GM10847 (cell line): Measurements from ENCODE around the gene SLC38A9.

Experiments used
- POLR2A ChIP-seq: IDR thresholded peaks from 2 replicates; pipeline ENCODE4 v1.6.1; 2011; ENCODE audit not compliant: insufficient read length; ENCODE audit errors: extremely low read depth

The SLC38A9 gene

DNA sequence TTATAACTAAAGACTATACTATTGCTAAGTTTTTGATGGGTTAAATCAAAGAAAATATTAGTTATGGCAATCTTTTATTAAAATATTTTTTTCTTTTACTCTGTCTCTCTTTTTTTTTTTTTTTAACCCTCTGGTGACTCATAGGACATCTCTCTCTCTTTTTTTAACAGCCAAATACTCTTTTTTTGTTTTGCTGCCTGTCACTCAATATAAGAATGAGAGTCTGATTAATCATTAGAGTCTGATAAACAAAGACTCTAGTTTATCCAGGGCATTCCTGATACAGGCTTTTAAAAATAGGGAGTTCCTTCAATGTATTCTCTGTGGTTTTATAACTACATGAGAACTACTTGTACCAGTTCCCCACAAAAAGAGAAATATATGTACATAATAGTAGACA is 77.3 kb downstream of the SLC38A9 start:
- TF ChIP-seq POLR2A: no peak

DNA sequence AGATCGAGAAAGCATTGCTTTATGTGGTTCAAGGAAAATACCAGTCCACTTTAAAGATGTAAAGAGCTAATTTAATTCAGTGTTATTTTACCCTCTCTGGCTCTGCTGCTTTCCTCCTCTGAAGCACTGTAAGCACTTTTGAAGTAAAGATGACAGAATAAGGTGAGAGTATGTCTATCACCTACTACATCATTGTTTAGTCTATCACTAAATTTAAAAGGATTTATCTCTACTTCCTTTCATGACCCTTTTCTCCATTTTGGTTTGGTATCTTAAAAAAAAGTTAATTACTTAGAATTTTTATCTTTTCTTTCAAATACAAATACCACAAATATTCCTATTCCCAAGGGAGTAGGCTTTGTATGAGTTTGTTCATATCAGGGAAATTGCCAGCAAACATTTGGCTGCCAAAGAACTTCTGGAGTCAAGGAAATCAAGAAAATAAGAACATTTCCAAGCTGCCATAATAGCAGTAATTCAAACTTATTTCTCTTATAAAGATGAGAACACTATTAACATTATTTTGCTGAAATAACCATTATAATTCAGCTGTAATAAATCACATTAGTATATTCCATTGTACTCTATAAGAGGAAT is 77.8 kb downstream of the SLC38A9 start:
- no peak for TF ChIP-seq POLR2A

DNA sequence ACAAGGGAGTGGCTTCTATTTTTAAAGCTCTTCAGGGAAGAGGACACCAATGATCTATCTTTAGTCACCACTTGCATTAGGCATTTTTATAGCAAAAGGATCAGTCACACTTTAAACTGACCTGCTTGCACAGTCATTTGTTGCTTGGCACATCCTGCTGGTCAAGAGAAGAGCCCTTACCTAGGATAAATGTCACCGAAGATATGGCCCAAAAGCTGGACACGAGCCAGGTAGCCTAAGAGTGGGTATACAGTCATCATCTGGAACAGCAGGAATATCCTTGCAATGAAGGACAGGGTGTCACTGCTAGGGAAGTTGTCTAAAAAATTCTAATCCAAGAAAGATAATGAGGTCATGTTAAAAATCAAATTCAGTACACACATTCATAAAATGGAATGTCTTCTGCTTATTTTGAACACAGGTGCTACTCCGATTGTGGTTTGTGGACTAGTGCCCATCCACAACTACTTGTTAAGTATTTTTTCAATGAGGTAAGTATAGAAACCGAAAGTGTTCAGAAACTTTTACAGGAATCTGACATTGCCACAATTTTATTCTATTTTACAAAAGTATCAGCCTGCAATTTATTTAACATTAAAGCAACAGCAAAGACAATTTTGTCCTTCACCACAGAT is 78.4 kb downstream of the SLC38A9 start:
- no peak for TF ChIP-seq POLR2A

DNA sequence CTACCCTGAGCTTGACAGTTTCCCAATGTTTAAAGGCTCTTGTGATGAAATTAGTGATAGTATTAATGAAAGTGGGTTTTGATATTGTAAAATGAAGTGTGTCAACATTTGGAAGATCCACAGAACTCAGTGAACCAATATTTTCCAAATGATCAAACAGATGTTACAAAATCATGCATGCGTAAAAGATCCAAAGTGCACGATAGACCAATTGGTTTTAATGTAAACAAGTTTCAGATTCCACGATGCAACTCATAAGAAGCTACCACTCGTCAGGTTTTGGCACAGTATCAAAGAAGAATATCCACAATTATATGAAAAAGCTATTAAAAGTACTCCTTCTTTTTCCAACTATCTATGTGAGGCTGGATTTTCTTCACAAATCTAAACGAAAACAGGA is 82.3 kb downstream of the SLC38A9 start:
- no peak for TF ChIP-seq POLR2A

DNA sequence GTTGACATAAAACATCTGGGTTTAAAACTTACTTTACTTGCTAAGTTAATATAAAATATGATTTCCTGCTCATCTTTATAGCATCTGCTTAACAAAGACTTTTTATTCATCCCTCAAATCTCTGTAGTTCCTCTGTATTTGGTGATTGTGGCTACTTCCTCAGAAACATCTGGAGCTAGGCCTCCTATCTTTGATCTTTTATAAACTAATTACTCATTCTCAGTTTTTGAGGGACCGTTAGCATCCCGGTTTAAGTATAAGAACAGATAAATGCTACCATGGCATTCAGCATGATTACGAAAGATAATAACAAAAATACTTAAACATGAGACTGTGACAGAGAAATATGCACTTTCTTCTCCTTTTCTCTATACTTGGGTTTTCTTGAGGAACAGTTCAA is 85.3 kb downstream of the SLC38A9 start:
- no peak for TF ChIP-seq POLR2A

DNA sequence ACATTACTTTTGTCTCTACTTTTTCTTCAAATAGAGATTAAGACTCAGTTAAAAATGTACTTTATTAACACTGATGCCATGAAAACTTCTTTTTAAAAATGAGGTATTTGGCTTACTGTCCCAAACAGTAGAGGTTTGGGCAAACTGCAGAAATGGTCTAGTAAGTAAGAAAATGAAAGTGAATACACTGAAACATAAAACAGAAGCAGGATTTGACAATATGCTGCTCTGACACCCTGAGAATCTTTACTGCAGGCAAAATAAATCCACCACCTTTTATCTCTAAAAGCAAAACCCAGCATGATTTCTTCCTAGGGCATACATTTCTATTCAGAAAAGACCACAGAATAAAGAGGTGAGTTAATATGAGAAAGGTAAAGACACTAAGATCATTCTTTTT is 86.2 kb downstream of the SLC38A9 start:
- TF ChIP-seq POLR2A: no peak

DNA sequence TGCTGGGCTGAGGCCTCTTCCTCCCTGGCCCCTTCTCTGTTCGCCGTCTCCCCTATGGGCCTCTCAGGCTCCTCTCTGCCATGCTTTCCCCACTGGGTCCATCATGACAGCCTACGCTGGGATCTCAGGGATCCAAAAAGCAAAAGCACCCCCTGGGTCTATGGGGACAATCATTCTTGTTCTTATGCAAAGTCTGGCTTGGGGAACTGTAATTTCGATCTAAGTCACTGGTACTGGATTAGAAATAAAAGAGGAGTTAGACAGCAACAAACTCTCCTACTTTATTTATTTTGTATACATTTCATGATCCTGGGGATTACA is 86.6 kb downstream of the SLC38A9 start:
- TF ChIP-seq POLR2A: no peak

DNA sequence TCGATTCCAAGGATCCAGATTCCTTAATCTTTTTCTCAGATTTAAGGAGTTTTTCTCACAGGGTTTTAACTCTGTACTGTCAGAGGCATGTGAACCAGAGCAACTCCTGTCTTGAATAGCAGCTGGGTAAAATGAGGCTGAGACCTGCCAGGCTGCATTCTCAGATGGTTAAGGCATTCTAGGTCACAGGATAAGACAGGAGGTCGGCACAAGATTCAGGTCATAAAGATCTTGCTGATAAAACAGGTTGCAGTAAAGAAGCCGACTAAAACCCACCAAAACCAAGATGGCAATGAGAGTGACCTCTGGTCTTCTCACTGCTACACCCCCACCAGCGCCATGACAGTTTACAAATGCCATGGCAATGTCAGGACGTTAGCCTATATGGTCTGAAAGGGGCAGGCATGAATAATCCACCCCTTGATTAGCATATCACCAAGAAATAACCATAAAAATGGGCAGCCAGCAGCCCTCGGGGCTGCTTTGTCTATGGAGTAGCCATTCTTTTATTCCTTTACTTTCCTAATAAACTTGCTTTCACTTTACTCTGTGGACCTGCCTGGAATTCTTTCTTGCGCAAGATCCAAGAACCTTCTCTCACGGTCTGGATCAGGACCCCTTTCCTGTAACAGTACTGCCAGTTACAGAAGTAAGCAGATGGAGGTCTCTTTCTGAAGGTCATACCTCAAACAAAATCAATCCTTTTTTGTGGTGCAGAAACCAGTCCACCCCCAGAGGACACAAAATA is 87.1 kb downstream of the SLC38A9 start:
- no peak for TF ChIP-seq POLR2A

DNA sequence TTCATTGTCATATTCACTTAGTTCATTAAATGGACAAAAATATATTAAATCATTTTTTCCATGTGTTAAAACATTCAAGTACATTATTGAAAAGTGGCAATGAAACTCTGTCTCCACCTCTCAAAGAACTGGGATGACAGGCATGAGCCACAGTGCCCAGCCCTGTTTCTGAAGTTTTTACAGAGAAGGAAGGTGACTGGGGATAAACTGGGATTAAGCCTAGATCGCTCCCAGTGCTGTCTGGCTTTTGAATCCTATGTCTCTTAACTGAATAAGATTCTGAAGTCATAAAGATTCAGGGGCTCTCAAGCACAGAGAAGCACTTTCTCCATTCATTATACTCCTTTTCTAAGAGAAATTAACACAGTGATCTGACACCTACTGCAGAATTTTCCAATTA is 88.3 kb downstream of the SLC38A9 start:
- no peak for TF ChIP-seq POLR2A

DNA sequence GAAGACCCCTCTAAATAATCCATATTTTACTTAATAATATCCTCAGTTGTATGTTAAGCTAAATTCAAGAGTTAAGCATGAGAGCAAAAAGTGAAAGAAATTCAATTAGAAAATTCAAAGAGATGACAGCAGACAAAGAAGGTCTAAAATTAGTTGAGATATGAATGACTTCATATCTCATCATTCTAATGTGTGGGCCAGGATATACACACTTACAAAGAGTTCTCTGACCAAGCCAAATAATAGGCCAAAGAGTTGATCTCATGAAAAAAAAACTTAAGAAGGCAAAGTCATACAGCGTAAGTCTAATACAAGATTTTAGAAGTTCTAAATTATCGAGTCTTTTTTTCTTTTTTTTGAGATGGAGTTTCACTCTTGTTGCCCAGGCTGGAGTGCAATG is 89.7 kb downstream of the SLC38A9 start:
- no peak for TF ChIP-seq POLR2A

DNA sequence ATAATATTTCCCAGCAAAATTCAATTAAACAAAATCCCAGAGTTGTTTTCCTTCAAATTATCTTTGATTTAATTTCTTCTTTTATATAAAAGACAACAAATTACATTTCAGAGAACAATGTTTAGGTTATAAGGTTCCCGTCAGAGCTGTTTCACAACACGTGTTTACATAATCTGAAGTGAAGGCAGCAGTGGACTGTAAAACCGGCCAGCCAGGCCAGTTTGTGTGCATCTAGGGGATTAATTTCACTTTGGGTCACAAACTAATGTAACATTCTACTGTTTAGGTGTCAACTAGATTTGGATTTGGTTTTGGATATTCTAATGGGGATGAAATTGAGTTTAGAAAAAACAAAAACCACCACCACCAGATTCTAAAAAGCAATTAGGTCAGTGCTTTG is 90.9 kb downstream of the SLC38A9 start:
- no peak for TF ChIP-seq POLR2A

DNA sequence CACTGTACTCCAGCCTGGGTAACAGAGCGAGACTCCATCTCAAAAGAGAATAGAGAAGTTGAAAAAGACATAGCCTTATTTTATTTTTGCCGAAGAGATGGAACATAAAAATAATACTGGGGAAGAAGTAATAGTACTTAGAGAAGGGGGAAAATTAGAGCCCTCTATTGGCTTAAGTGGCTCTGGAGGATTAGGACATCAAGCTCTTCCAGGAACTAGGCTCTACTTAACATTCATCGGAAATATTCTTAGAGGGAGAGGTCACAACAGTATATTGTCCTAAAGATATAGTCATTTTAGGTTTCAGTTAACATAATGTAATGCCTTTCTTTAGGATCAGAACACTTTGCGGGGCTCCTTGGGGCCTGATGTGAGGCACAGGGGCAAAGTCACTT is 91.4 kb downstream of the SLC38A9 start:
- no peak for TF ChIP-seq POLR2A

DNA sequence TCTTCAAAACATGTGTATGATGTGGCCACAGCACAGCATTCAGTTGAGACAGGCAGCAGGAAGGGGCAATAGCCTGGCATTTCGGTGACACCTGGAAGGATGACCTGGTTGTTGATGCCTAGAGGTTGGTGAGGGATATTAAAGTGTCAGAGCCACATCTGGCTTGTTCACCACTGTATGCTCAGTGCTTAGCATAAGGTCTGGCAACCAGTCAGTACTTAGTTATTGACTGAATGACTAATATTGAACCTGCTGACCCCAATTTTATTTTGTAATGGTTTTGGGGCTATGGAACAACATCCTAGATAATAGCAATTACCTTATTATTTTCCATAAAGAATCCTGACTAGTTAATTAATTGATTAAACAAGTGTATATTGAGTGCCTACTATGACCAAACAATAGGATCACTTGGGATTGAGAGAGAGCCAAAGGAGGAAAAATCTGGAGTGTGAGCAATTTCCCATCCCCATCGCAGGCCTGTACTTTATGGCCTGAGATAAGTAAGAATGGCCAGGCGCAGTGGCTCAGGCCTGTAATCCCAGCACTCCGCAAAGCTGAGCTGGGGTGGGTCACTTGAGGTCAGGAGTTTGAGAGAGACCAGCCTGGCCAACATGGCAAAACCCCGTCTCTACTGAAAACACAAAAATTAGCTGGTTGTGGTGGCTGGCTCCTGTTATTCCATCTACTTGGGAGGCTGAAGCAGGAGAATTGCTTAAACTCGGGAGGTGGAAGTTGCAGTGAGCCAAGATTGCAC is 91.9 kb downstream of the SLC38A9 start:
- no peak for TF ChIP-seq POLR2A

DNA sequence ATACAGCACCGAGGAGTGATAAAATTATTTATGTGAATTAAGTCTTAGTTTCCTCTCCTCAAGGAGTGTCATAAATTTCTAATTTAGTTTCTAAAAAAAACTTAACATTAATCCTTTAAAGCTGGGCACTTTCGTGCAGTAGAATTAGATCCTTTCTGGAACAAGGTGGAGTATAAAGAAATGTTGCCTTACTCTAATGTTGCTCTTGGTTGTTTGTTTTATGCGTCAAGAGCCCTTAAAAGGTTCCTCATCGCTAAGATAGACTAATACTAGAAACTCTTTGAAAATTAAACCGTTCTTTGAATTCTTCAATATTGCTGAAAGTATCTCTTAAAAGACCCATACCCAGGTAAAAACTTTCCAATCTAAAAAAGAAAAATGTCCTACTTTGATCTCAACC is 93.8 kb downstream of the SLC38A9 start:
- TF ChIP-seq POLR2A: no peak

DNA sequence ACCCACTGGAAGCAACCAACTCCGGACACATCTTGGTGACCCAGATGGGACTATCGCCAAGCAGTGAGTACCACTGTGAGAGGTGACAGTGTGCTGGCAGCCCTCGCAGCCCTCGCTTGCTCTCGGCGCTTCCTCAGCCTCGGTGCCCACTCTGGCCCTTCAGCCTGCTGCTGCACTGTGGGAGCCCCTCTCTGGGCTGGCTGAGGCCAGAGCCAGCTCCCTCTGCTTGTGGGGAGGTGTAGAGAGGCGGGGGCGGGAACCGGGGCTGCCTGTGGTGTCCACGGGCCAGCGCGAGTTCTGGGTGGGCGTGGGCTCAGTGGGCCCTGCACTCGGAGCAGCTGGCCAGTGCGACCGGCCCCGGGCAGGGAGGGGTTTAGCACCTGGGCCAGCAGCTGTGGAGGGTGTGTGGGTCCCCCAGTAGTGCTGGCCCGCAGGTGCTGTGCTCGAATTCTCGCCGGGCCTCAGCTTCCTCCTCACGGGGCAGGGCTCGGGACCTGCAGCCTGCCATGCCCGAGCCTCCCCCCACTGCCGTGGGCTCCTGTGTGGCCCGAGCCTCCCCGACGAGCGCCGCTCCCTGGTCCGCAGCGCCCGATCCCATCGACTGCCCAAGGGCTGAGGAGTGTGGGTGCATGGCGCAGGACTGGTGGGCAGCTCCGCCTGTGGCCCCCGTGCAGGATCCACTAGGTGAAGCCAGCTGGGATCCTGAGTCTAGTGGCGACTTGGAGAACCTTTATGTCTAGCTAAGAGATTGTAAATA is 98.8 kb downstream of the SLC38A9 start:
- no peak for TF ChIP-seq POLR2A

DNA sequence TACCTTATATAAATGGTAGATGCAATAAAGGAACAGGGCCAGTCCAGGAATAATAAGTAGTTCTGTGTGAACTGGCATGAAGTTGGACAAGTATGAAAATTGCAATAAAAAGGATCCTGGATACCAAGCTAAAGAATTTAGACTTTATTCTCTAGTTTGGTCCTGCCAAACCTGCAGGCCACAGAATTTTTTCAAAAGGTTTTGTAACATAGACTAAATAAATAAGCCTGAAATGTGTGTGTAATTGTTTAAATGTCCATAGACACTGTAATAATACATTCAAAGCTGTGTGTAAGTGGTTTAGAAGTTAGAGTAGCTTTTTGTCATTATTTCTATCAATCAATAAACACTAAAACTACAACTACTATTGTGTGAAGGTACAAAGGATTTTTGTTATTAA is 101.6 kb downstream of the SLC38A9 start:
- TF ChIP-seq POLR2A: no peak

DNA sequence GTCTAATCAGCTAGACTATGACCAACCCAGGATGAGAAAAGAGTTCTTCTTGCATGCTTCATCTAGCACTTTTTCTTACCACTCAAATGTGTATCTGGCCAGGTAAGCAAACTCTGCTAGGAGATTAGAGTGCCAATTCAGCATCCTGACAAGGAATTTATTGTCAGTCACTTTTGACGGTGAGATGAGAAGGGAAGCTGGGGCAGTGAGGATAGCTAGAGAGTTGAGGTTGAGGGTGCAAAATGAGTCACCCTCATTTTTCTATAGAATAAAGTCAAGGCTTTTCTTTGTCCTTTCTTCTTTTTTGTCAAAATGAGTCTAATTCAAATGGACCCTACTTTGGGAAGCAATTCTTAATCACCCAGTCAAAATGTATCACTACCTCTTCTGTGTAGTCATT is 102.7 kb downstream of the SLC38A9 start:
- no peak for TF ChIP-seq POLR2A
